ENCODE measurements around the gene P4HA1.
"Not testable (repeated sequence)": the region's sequence is repeated elsewhere in the genome, so short reads cannot be mapped to it uniquely, and the experiment has no call there.

The P4HA1 gene

GRCh38 chr10:73043766-73044377, 52.8 kb downstream of the P4HA1 start:
- no peak for TF ChIP-seq CTCF (IDR thresholded peaks at IDR 0.05; ENCODE audit: borderline replicate concordance, insufficient read depth, low read depth, low read length)
- no peak overlapping the region for H3K4me3 ChIP-seq (ENCODE audit: low read depth, low read length)

GRCh38 chr10:73043319-73043718, 53.3 kb downstream of the P4HA1 start:
- TF ChIP-seq CTCF (IDR thresholded peaks at IDR 0.05; ENCODE audit: borderline replicate concordance, insufficient read depth, low read depth, low read length) = no peak
- H3K4me3 ChIP-seq (ENCODE audit: low read depth, low read length) = no peak overlapping the region

- no peak overlapping the region for H3K4me3 ChIP-seq (ENCODE audit: low read depth, low read length)
- no peak for TF ChIP-seq CTCF (IDR thresholded peaks at IDR 0.05; ENCODE audit: borderline replicate concordance, insufficient read depth, low read depth, low read length)
Measured at GRCh38 chr10:73042130-73042529, 54.5 kb downstream of the P4HA1 start.

GRCh38 chr10:73039635-73040034, 57.0 kb downstream of the P4HA1 start:
- H3K4me3 ChIP-seq (ENCODE audit: low read depth, low read length) = no peak overlapping the region
- no peak for TF ChIP-seq CTCF (IDR thresholded peaks at IDR 0.05; ENCODE audit: borderline replicate concordance, insufficient read depth, low read depth, low read length)

- H3K4me3 ChIP-seq (ENCODE audit: low read depth, low read length) = not testable (repeated sequence)
Measured at GRCh38 chr10:73036285-73036684, 60.4 kb downstream of the P4HA1 start.

GRCh38 chr10:73032536-73032935, 64.1 kb downstream of the P4HA1 start:
- TF ChIP-seq CTCF (IDR thresholded peaks at IDR 0.05; ENCODE audit: borderline replicate concordance, insufficient read depth, low read depth, low read length) = no peak
- H3K4me3 ChIP-seq (ENCODE audit: low read depth, low read length) = no peak overlapping the region

- H3K4me3 ChIP-seq (ENCODE audit: low read depth, low read length) = not testable (repeated sequence)
Measured at GRCh38 chr10:73026623-73027022, 70.0 kb downstream of the P4HA1 start.

- H3K4me3 ChIP-seq (ENCODE audit: low read depth, low read length) = not testable (repeated sequence)
Measured at GRCh38 chr10:73023455-73024070, 73.1 kb downstream of the P4HA1 start.

GRCh38 chr10:73022961-73023360, 73.7 kb downstream of the P4HA1 start:
- H3K4me3 ChIP-seq (ENCODE audit: low read depth, low read length) = not testable (repeated sequence)

- not testable (repeated sequence) for H3K4me3 ChIP-seq (ENCODE audit: low read depth, low read length)
Measured at GRCh38 chr10:73021538-73022164, 75.0 kb downstream of the P4HA1 start.
